Omental fat pad (tissue), 4 donors: ENCODE measurements around the gene EVX1. TPM values are rescaled to one million over a fixed set of nuclear protein-coding genes. Genes with fewer than 3 reads are reported as not detected.

Experiments
- ATAC-seq: fragments of 150-250 bp; one replicate; pipeline ENCODE4 v1.9.1; 2016; ENCODE audit warnings: mild to moderate bottlenecking, moderate library complexity; ENCODE audit not compliant: low FRiP score
- DNase-seq: peaks from one replicate; pipeline ENCODE4 v3.0.0-alpha.2; 2019; ENCODE audit warnings: low spot score
- total RNA-seq, 4 donors: library from RNA; depleted of rRNA; stranded (reverse); fragments of >200 nt; gene quantifications; one replicate each; pipeline ENCODE4 v1.1.0, GENCODE V29; 2016
- TF ChIP-seq, protein P1 (sequence below), 3 donors: fragments of 450-650 bp; IDR thresholded peaks; one replicate each; pipeline ENCODE4 v1.5.1; 2016 to 2017; ENCODE audit warnings: antibody characterized with exemption in 3 of 3, mild to moderate bottlenecking in 3 of 3, moderate library complexity in 2 of 3

EVX1 gene
- total RNA-seq, 4 donors from 2014 or later: not detected

DNA sequence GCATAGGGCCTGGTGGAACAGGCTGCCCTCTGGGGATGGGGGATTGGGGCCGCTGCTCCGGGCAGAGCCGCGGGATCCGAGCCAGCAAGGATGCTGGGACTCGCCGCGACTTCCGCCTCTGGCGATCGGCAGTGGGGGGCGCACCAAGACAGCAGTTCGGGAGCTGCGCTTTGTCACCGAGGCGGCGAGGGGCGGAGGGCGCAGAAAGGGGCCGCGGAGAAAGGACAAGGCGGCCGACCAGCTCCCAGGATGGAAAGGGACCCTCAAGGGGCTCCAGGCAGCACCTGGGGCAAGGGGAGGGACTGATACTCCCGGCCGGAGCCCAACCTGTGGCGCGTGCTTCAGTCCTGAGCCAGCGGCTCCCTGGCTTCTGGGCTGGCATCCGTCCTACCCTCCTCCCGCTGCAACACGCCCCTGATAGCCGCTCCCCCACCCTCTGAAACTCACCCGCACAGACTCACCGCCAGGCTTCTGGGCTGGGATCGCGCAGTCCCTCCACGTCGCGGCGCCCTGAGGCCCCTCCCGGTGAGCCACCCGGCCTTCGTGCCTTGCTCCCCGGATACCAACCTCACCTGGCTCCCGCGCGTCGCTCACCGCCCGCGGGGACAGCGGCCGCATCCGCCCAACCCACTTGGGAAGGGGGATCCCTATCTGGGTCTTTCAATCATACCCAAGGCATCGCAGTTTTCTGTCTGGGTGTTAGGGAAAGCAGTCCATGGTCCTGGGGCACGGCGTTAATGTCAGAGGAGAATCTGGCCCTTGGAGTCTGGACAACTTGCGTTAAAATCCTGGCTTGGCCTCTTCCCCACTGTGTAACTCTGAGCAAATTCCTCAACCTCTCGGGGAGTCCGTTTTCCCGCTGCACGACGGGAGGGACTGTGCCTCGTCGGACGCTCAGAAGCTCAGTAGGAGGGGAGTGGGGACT, 7.0 kb upstream of the EVX1 start:
- DNase-seq (no peak), ATAC-seq (no peak)
- TF ChIP-seq, protein P1, sequence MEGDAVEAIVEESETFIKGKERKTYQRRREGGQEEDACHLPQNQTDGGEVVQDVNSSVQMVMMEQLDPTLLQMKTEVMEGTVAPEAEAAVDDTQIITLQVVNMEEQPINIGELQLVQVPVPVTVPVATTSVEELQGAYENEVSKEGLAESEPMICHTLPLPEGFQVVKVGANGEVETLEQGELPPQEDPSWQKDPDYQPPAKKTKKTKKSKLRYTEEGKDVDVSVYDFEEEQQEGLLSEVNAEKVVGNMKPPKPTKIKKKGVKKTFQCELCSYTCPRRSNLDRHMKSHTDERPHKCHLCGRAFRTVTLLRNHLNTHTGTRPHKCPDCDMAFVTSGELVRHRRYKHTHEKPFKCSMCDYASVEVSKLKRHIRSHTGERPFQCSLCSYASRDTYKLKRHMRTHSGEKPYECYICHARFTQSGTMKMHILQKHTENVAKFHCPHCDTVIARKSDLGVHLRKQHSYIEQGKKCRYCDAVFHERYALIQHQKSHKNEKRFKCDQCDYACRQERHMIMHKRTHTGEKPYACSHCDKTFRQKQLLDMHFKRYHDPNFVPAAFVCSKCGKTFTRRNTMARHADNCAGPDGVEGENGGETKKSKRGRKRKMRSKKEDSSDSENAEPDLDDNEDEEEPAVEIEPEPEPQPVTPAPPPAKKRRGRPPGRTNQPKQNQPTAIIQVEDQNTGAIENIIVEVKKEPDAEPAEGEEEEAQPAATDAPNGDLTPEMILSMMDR (IDR thresholded peaks at IDR 0.05): no peak

DNA sequence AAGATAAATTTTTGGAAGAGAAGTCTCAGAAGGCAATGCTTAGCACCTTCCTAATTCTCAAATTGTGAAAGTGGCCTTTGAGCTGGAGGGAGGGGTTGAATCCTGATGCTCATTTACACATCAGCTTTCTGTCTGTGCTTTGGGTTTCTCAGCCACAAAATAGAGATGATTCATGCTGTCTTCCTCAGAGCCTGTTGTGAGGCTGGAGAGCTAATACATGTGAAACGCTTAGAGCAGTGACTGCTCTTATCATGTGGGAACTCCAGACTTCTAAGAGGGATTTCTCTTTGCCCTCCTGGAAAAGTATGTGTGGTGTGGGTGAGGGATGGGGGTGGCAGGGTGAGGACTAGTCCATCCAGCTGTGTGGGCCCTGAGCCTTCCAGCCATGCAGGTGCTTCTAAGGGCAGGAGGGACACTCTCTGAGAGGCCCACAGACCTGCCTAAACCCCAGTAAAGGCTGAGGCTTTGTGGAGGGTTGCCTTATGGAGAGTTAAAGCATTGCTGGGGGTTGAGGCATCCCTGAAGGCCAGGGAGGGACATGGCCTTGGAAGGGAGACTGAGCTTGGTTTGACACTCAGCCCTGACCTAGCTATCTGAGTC, 4.8 kb upstream of the EVX1 start:
- TF ChIP-seq, protein P1 (IDR thresholded peaks at IDR 0.05): no peak
- ATAC-seq: no peak
- no peak for DNase-seq

DNA sequence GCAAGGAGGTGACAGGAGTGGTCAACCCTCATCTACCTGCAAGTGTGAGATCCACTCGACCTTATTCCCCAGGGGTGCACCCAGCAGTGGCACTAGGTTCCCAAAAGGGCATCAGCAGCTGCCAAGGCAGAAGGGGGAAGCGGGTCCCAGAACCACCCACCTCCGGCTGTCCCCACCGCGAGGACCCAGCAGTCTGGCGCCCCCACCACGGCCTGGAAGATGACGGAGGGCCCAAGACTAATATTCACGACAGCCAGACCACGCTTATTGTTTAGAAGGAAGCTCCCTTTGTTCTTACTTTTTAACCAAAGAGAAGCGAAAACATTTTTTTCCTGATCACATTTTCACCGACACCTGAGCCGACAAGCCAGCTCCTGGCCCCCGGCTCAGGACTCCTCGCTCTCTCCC, 3.6 kb upstream of the EVX1 start:
- DNase-seq (no peak), ATAC-seq (no peak)
- TF ChIP-seq, protein P1 (IDR thresholded peaks at IDR 0.05): no peak

DNA sequence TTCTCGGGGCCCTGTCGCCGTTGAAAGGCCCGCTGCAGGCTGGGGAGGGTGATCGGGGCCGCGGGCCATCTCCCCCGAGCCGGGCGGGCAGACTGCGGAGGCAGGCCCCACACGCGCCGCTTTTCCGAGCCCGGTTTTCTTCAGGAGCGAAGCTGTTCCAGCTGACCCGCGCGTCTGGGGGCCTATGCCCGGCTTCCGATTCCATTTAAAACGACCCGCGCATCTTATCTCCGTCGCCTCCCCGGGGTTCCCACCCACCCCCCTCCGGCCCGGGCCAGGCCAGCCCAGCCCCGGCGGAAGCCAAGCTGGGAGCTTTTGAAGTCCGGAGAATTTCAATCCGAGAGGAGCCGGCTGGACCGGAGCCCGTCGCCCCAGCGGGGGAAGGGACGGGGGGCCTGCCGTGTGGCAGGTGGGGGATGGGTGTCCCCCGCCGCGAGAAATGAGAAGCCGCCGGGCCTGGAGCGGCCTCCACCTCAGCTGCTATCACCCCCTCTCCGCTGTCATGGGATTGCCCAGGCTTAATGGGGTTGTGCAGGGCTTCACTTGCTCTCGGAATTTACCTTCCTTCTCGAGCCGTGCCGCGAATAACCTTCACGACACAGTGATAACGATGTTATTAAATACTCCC, 3.1 kb upstream of the EVX1 start:
- DNase-seq: no peak

DNA sequence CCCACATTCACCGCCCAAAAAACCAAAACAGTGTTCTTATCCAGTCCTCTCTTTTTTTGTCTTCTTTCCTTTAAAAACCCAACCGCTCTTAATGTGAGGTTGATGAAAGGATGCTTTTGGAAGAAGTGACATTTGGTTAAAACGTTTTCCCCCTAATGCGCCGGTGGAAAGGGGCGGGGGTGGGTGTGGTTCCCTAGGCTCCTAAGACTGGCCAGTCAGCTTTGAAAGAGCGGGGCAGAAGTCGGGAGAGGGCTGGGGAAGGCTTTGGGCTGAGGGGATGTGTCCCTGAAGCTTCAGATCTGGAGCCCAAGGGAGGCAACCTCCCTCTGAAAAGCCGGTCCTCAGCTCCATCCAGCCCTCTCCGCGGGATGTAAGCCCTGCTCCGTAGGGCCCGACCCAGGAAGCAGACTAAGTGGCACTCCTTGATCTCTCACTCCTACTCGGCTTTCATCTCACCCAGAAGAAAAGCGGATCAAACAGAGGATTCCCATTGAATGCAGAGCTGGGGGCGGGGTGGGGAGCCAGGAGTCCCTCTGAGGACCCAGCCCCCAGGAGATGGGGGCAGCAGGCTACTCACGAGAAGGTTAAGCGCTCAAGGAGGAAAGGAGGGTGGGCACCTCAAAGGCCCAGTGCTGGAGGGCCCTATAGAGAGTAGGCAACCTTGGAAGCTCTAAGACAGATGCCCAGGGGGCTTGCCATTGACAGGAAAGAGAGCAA, 2.4 kb upstream of the EVX1 start:
- ATAC-seq (no peak), DNase-seq (no peak)
- TF ChIP-seq, protein P1 (IDR thresholded peaks at IDR 0.05): no peak

More for the DNA sequence above, 3.1 kb upstream of the EVX1 start:
- no peak for ATAC-seq
- TF ChIP-seq, protein P1 (IDR thresholded peaks at IDR 0.05): no peak

DNA sequence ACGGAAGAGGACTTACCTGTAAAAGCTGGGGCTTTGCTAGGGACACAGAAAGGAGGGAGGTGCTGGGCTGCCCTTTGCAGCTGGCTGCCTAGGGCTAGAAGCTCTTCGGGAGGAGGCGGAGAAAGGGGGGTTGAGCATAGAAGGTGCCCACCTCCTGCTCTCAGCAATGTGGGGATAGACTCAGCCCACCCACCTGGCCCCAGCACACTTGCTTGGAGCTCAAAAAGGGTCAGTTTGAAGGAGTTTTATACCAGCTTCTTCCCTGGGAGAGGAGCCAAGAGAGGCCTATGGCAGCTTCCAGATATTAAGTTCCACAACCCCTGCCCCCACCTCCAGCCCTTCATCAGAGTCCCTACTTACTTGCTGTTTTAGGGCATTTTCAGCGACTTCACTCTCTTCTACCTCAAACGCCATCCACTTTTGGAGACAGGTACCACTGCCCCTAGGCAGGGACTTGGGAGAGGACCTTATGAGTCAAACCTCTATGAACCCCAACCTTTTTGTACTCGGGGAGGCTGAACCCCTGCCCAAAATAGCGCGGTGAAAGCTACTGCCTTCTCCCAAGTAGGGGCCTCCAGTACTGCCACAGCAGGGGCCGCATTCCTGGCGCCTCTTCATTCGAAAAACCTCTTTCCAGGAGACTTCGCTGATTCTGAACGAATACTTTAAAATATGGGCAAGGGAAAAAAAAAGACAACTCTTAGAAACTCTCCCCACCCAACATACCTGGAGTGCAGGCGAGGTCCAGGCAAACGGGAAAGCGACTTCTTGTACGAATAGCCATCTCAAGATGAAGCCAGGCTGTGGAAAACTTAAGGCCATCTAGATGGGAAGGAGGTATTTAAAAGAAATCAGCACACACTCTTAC, 1.2 kb upstream of the EVX1 start:
- ATAC-seq (no peak), DNase-seq (no peak)
- TF ChIP-seq, protein P1 (IDR thresholded peaks at IDR 0.05): no peak
